SW480 (cell line): ENCODE results near the gene ADAM22.

ENCODE experiments used
- DNase-seq: peaks from one replicate; pipeline ENCODE4 v3.0.0-alpha.2; 2016; ENCODE audit warnings: low spot score

Gene ADAM22

DNA sequence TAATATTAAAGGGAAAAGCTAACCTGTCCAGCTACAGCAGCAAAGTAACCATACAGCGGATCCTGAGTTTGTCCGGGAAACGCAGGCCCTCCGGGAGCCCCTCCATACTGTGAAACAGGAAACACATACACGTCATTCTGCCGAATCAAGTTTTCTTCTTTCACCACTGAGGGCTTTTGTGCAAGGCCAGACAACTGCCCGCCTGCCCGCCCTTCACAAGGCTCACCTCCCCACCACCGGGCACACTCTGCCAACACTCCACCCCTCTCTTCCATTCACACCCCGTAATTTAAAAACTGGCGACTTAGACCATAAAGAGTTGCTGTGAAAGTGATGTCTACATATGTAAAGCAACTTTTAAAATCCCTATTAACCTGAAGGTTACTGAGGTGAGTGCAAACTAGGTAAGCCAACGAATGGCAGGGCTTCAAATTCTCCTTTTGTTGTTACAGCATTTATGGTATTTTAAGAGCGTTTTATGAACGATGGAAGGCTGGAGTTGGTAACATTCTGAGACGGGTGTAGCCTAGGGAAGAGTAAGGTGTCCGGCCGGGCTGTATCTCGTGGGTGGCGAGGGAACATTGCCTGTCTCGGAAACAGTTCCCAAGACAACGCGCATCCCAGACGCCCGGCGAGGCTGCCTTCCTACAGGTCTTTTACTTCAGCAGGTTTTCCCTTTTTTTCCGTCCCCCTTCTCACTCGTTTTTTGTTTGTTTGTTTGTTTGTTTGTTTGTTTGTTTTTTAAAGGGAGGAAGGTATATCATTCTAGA, 285.0 kb downstream of the ADAM22 start:
- DNase-seq = peak; percentile 70

DNA sequence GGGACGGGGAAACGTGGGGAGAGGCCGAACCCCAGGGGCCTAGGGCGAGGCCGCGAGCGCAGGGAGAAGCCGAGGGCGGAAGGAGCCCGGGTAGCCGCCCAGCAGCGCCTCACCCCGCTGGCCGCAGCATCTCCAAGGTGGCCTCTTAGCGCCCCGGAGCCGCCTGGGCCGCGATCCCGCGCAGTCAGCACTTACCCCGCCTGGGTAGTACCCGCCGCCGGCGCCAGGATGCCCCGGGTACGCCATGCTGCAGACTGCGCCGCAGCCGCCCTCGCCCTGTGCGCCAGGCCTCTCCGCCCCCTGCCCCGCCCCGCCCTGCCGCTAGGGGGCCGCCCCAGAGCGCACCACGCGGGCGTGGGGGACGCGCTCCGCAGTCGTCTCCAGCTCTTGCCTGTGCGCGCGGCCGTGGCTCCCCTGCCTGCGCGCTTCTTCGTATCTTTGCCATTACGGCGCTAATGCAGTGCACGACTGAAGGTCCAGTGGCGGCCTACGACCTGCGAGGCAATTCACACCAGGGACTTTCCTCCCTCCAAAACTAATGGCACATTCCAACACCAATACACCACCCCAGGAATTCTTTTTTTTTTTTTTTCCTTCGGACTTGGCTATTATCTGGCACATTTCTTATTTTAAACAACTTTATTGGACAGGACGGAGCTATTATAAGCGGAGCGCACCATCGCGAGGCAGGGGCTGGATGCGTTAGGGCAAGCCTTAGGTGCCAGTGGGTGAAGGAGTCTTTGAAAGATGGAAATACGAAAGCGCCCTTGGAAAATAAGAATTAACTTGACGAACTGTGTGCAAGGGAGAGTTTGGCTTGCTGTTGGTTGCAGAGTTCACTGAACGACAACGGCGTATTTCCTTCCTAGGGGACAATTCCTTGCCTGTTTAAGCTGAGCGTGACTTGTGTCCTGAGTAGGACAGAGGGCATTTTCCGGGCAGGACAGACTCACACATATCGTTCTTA, 286.0 kb downstream of the ADAM22 start, which contains the start of gene SRI:
Gene SRI, minus strand, starts transcription at position 258 of the 967 bp plus-strand sequence. Its CDS starts 12 bp downstream, at position 246.
- DNase-seq = peak; percentile 92

DNA sequence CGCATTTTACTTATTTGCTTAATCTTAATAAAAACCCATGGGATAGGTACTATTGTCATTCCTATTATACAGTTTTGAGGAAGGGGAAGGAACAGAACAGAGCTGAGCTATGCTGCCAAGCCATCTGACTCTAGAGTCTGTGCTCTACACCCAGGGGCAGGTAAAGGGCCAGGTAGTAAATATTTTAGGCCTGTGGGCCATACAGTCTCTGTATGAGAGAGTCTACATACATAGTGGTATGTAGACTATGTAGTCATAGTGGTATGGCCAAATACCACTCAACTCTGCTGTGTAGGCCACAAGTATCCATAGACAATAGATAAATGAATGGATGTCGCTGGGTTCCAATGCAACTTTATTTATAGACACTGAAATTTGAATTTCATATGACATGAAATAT, 289.2 kb downstream of the ADAM22 start:
- DNase-seq = no peak

DNA sequence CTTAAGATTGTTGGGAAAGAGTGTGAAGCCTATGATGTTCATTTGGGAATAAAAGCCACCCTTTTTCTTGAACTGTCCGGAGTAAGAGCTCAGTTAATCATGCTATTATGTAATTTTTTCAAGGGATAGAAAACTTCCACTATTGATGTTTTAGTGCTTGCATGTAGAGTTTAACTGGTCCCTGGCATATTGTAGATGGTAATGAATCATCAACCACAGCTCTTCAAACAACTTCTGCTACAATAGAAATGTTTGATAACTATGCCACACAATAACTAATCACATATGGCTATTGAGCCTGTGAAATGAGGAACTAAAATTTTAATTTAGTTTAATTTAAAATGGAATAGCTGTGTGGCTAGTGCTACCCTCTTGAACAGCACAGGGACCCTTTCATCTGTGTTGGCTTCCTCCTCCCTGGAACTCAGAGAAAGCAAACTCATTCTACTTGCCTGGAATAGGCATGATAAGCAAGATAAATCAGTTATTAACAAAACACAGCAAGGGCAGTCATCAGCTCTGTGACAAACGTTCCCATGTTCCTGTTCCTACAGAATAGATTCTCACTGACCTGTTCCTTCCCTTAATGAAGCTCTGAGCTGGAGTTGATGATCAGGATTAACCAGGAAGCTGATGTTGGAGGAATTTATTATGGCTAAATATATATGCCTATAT, 290.7 kb downstream of the ADAM22 start:
- peak; percentile 82 for DNase-seq

DNA sequence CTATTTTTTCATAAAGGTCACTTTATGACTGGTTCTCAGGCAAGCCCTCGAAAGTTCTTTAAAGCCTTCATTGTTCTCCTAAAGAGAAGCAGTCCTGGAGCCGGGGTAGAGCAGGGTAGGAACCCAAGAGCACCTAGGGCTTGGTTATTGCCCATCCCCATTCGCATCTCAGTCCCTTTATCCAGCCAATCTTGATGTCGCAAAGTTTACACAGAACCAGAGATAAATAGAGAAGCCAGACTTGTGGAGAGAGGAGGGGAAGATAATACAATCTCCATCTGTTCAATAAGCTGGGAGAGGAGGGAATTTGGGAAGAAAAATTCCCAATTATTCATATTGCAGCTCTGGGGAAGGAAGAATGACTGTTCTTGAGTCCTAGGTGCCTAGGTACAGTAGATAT, 292.1 kb downstream of the ADAM22 start:
- no peak for DNase-seq

DNA sequence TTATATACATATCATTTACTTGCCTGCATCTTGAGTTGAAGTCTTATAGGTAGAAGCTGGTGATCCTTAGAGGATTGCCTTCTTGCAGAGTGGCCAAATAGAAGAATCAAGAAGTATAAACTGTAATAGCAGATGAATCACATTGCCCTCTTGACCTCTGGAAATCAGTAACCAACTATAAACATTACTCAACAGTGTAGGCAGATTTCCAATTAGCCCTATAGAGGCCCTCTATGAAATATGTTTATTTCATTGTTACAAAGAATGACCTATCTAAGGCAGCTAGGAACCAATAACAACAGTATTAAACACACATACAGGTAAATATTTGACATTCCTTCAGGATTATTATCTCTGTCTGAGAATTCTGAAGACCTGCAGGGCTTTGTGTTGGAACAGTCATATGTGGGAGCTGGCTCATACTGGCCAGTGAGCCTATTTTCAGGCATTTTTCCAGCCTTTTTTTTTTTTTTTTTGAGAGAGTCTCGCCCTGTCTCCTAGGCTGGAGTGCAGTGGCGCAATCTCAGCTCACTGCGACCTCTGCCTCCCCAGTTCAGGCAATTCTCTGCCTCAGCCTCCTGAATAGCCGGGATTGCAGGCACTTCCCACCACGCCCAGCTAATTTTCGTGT, 292.9 kb downstream of the ADAM22 start:
- peak; percentile 90 for DNase-seq

DNA sequence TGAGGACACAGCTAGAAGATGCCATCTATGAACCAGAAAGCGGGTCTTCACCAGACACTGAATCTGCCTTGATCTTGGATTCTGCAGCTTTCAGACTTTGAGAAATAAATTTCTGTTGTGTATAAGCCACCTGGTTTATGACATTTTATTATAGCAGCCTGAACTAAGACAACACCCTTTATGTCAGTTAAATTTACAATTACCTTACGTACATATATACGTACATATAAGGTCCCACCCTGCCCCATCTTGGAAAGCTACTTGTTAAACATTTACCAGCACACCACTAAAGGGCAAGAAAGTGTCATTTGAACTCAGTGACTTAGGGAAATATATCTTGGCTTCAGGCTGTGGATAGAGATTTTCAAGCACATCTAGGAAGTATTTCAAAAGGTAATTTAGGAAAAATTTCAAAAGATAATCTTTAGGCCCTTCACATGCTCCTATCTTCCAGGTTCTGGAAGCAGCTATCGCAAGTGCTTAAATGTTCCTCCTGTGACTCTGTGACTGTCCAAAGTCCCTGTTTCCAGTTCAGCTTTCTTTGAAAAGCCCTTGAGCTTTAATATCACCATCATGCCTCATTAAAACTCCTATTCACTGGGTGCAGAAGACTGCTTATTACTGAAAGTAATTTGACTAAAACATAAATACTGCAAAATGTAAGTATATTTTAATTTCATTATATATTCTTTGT, 295.4 kb downstream of the ADAM22 start:
- no peak for DNase-seq

DNA sequence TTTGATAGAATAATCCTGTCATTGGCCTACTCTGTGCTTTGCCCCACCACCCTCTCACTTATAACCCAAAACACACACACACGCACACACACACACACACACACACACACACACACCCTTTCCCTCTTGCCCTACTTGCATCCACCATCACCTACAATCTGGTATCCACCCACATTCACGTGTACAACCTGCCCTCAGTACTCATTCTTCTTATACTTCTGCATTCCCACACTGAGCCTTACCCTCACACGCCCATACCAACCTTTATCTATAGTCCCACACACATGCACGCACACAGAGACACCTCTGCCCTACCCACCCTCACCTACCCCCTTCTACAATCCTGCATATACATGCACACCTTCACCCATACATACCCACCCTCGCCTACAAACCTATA, 296.6 kb downstream of the ADAM22 start:
- no peak for DNase-seq

DNA sequence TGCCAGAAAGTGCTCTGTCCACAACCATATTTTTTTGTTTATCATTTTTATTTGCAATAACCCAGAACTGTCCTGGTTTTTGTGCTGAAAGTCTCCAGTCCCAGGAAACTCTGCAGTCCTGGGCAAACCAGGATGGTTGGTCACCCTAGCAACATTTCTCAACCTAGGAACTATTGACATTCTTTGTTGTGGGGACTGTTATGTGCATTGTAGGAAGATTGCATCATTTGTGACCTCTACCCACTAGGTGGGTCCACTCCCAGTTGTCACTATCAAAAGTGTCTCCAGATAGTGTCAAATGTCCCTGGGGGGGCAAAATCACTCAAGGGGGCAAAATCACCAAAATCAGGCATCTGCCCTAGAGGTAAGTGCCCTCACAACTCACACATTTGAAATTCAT, 299.8 kb downstream of the ADAM22 start:
- DNase-seq = peak; percentile 75

DNA sequence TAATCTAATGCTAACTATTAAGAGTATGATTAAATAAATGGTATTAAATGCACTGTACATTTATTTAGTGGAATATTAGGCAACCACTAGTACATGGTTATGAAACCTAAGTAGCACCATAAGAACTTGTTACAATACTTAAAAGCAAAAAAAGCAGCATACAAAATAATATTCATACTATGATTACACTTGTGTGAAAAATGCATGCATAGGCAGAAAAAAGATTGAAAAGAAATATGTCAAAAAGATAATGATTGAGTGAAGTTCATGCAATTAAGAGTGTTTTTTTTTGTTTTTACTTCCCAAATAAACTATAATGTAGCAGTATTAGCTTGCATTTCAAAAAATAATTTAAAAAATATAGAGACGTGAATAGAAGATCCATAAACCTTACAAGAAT, 305.8 kb downstream of the ADAM22 start:
- DNase-seq = no peak

DNA sequence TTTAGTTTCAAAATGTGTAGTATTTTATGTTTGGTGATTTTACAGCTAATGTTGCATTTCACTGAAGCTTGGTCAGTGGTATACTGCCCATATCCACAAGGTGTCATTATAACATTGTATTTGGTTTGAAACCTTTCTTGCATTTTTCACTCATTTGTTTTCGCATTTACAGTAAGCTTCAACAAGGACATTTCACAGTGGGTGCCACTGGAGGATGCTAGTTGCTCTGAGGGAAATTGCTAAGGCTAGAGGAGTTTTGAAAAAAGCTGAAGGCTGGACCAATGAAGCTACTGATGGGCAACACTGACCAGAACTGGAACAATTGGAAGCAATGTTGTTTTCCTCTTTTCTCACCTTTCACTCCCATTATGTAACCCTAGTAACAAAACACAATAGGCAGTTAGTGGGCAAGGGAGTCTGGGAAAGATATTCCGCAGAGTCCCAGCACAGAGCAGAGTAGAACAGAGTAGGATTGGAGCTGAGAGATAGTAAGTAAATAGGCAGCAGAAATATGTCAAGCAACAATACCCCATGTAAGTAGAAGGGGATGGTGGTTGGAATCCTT, 309.4 kb downstream of the ADAM22 start:
- DNase-seq = peak; percentile 79

DNA sequence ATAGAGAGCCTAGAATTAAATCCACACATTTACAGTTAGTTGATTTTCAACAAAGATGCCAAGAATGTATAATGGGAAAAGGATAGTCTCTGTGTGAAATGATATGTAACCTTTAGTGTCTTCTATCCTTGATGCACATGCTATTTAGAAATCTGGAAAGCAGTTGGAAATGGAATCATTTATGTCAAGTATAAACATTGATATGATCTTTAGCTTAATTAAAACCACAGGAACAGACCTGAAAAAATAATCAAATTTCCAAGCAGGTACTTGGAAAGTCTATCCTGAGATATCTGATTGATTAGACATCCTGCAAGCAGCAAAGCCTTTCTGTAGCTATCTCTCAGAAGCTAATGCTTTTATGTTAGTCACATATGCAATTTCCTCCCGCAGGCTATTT, 310.2 kb downstream of the ADAM22 start:
- DNase-seq = no peak
